Upper lobe of right lung (tissue), 1 donor: Measurements from ENCODE around the gene TP53AIP1. TPM values are rescaled to one million over a fixed set of nuclear protein-coding genes. Genes with fewer than 3 reads are reported as not detected.

ENCODE experiments used
- ATAC-seq: fragments of 200-7000 bp; cut with Tn5 transposase; one replicate; pipeline ENCODE4 v1.9.1; 2020; ENCODE audit warnings: mild to moderate bottlenecking, moderate library complexity
- DNase-seq: peaks from one replicate; pipeline ENCODE4 v3.0.0-alpha.2; 2020
- H3K27ac ChIP-seq: fragments of 200-600 bp; one replicate; pipeline ENCODE4 v1.8.0; 2022
- H3K27me3 ChIP-seq: fragments of 200-600 bp; one replicate; pipeline ENCODE4 v1.8.0; 2022; ENCODE audit warnings: mild to moderate bottlenecking
- H3K36me3 ChIP-seq: fragments of 200-600 bp; one replicate; pipeline ENCODE4 v1.8.0; 2022
- H3K4me1 ChIP-seq: fragments of 200-600 bp; one replicate; pipeline ENCODE4 v1.8.0; 2022
- H3K4me3 ChIP-seq: fragments of 200-600 bp; one replicate; pipeline ENCODE4 v1.8.0; 2022; ENCODE audit warnings: mild to moderate bottlenecking
- H3K9me3 ChIP-seq: fragments of 200-600 bp; one replicate; pipeline ENCODE4 v1.8.0; 2022
- intact Hi-C: fragments of 100-400 bp; cut with DNase I; formaldehyde crosslinking; loops from one replicate; pipeline ENCODE4 v1.11.0; 2022
- total RNA-seq: library from RNA; stranded (reverse); fragmentation: NEBNext Ultra II Directional; extraction: Animal tissue kit (Norgen Biotek cat#: 25700); gene quantifications from one replicate; pipeline ENCODE4 v1.2.1, GENCODE V29; 2021
- TF ChIP-seq, protein P1 (sequence below): fragments of 200-600 bp; IDR thresholded peaks from one replicate; pipeline ENCODE4 v1.8.0; 2022; ENCODE audit warnings: antibody characterized with exemption
- donor health status: DM: no; HTN: yes; CAD: no; lungs with severe emphysema.

TP53AIP1 gene
- total RNA-seq, 1 donor from 2014 or later, result not detected

- ATAC-seq (no peak), DNase-seq (no peak)
- Histone ChIP-seq H3K4me1 (no peaks in the 10 kb centered on the region), H3K4me3 (no peak overlapping the region), H3K9me3 (no peaks in the 10 kb centered on the region), H3K27ac (no peak overlapping the region), H3K27me3 (no peaks in the 10 kb centered on the region), H3K36me3 (no peaks in the 10 kb centered on the region)
- intact Hi-C loops, result no loop called here
- TF ChIP-seq, protein P1, sequence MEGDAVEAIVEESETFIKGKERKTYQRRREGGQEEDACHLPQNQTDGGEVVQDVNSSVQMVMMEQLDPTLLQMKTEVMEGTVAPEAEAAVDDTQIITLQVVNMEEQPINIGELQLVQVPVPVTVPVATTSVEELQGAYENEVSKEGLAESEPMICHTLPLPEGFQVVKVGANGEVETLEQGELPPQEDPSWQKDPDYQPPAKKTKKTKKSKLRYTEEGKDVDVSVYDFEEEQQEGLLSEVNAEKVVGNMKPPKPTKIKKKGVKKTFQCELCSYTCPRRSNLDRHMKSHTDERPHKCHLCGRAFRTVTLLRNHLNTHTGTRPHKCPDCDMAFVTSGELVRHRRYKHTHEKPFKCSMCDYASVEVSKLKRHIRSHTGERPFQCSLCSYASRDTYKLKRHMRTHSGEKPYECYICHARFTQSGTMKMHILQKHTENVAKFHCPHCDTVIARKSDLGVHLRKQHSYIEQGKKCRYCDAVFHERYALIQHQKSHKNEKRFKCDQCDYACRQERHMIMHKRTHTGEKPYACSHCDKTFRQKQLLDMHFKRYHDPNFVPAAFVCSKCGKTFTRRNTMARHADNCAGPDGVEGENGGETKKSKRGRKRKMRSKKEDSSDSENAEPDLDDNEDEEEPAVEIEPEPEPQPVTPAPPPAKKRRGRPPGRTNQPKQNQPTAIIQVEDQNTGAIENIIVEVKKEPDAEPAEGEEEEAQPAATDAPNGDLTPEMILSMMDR, result no peak
Observed at GRCh38 chr11:128943428-128943976, 831 bp upstream of the TP53AIP1 start.

DNA sequence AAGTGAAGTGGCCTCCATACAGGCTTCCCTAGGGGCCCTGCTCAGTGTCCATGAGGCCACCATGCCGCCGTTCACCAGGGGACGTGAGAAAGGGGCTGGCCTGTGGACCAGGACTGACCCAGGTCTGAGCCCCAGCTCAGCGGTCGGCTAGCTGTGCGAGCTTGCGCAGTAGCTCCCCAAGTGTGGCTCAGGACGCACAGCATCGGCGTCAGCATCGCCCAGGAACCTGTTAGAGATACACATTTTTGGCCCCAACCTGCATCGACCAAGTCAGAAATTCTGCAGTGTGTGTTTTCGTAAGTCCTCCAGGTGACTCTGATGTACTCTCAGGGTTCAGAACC, 429 bp downstream of the TP53AIP1 start:
- no peaks in the 10 kb centered on the region for H3K36me3 ChIP-seq
- H3K27ac ChIP-seq, result no peak overlapping the region
- no peak for ATAC-seq
- no peaks in the 10 kb centered on the region for H3K9me3 ChIP-seq
- H3K27me3 ChIP-seq, result no peaks in the 10 kb centered on the region
- intact Hi-C loops, result no loop called here
- H3K4me3 ChIP-seq, result no peak overlapping the region
- no peaks in the 10 kb centered on the region for H3K4me1 ChIP-seq
- TF ChIP-seq, protein P1, result no peak
- no peak for DNase-seq

- H3K27me3 ChIP-seq, result no peaks in the 10 kb centered on the region
- H3K4me1 ChIP-seq, result no peaks in the 10 kb centered on the region
- intact Hi-C loops, result no loop called here
- no peaks in the 10 kb centered on the region for H3K36me3 ChIP-seq
- ATAC-seq, result no peak
- no peak for DNase-seq
- no peak overlapping the region for H3K27ac ChIP-seq
- H3K4me3 ChIP-seq, result no peak overlapping the region
- TF ChIP-seq, protein P1, result no peak
- no peaks in the 10 kb centered on the region for H3K9me3 ChIP-seq
Observed at GRCh38 chr11:128941573-128942271, 949 bp downstream of the TP53AIP1 start.

DNA sequence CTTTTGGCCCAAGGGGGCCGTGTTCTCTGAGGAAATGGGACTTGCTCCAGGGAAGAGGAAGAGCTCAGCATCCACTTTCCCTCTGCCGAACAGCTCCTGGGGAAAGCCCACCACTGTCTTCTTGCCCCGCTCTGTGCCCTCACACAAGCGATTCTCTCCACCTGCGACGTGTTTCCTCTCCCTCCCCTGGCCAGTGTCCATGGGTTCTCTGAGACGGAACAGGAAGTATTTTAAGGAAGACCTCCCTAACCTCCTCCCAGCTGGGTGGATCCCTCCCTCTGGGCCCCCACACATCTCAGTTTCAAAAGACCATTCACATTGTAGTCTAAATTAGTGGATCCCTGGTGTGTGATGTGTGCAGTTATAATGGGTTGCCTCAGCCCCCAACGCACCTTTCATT, 1.6 kb downstream of the TP53AIP1 start:
- Histone ChIP-seq H3K4me1 (no peaks in the 10 kb centered on the region), H3K9me3 (no peaks in the 10 kb centered on the region)

GRCh38 chr11:128940603-128941002, 2.1 kb downstream of the TP53AIP1 start:
- Histone ChIP-seq H3K36me3 (no peaks in the 10 kb centered on the region), H3K27me3 (no peaks in the 10 kb centered on the region), H3K9me3 (no peaks in the 10 kb centered on the region), H3K4me1 (no peaks in the 10 kb centered on the region), H3K27ac (no peak overlapping the region), H3K4me3 (no peak overlapping the region)
- DNase-seq (no peak), ATAC-seq (no peak)
- intact Hi-C loops, result no loop called here
- TF ChIP-seq, protein P1, result no peak

More for the DNA sequence above, 1.6 kb downstream of the TP53AIP1 start:
- ATAC-seq, result peak; percentile 20
- TF ChIP-seq, protein P1, result no peak
- Histone ChIP-seq H3K27ac (no peak overlapping the region), H3K4me3 (no peak overlapping the region), H3K27me3 (no peaks in the 10 kb centered on the region), H3K36me3 (no peaks in the 10 kb centered on the region)
- no peak for DNase-seq
- intact Hi-C loops, result no loop called here

- no peak for DNase-seq
- intact Hi-C loops, result no loop called here
Observed at GRCh38 chr11:128940156-128940555, 2.5 kb downstream of the TP53AIP1 start.

More at GRCh38 chr11:128940156-128940555, 2.5 kb downstream of the TP53AIP1 start:
- Histone ChIP-seq H3K9me3 (no peaks in the 10 kb centered on the region), H3K27ac (no peak overlapping the region), H3K27me3 (no peaks in the 10 kb centered on the region), H3K36me3 (no peaks in the 10 kb centered on the region), H3K4me1 (no peaks in the 10 kb centered on the region), H3K4me3 (no peak overlapping the region)
- TF ChIP-seq, protein P1, result no peak
- no peak for ATAC-seq
